Panc1 (cell line): ENCODE data around the gene AKAP13. TPM values are rescaled to one million over a fixed set of nuclear protein-coding genes. Genes with fewer than 3 reads are reported as not detected.

Source experiments
- ATAC-seq: fragments of 200-7000 bp; cut with Tn5 transposase; 2 replicates; pipeline ENCODE4 v1.9.1; 2020; ENCODE audit warnings: mild to moderate bottlenecking, moderate library complexity
- BruUV-seq: library from RNA; stranded (reverse); fragments of 400-500 nt; replicated peaks from 2 replicates; lab custom pipeline; 2021; lab: Mats Ljungman, UMichigan
- CTCF ChIA-PET: fragments of 300-600 bp; sonication (Branson Sonifier 250); formaldehyde crosslinking; loops from one replicate; lab custom pipeline; 2022; ENCODE audit warnings: antibody characterized with exemption; lab: Charles Lee
- POLR2A ChIA-PET: fragments of 300-600 bp; sonication (Branson Sonifier 250); formaldehyde crosslinking; loops from one replicate; lab custom pipeline; 2022; ENCODE audit warnings: antibody characterized with exemption; lab: Charles Lee
- DNase-seq: peaks from one replicate; pipeline ENCODE4 v3.0.0-alpha.2; 2010; ENCODE audit warnings: low read depth, low spot score
- H3K27ac ChIP-seq: 2 replicates; pipeline ENCODE4 v1.5.1; 2011; ENCODE audit warnings: mild to moderate bottlenecking, low read length, inconsistent platforms
- H3K27me3 ChIP-seq: fragments of 200-500 bp; sonication (Bioruptor generic); 2 replicates; pipeline ENCODE4 v1.6.0; 2014; ENCODE audit warnings: low read length, inconsistent platforms; ENCODE audit not compliant: control insufficient read depth, insufficient read depth
- H3K36me3 ChIP-seq: fragments of 200-500 bp; sonication (Bioruptor generic); 2 replicates; pipeline ENCODE4 v1.5.1; 2014; ENCODE audit warnings: inconsistent platforms, mild to moderate bottlenecking, low read length, moderate library complexity; ENCODE audit not compliant: control insufficient read depth, insufficient read depth
- H3K4me1 ChIP-seq: 2 replicates; pipeline ENCODE4 v1.5.1; 2011; ENCODE audit warnings: inconsistent platforms, mild to moderate bottlenecking, low read length, moderate library complexity; ENCODE audit not compliant: control insufficient read depth, insufficient read depth
- H3K4me3 ChIP-seq, 2 experiments: 2 replicates each; pipeline ENCODE4 v1.5.1; 2011 to 2012; ENCODE audit warnings: low read depth in 2 of 2, low read length in 2 of 2, mild to moderate bottlenecking in 2 of 2, inconsistent platforms in 1 of 2, moderate library complexity in 1 of 2
- H3K9me3 ChIP-seq: fragments of 200-500 bp; sonication (Bioruptor generic); 2 replicates; pipeline ENCODE4 v1.5.1; 2014; ENCODE audit warnings: low read depth, mild to moderate bottlenecking, inconsistent platforms, low read length, moderate library complexity; ENCODE audit not compliant: control insufficient read depth, insufficient read depth
- POLR2AphosphoS5 ChIP-seq: IDR thresholded peaks from 2 replicates; pipeline ENCODE4 v1.6.1; 2012; ENCODE audit warnings: mild to moderate bottlenecking, low read depth, low read length, moderate library complexity
- SIN3A ChIP-seq: IDR thresholded peaks from 2 replicates; pipeline ENCODE4 v1.6.1; 2012; ENCODE audit warnings: low read depth, mild to moderate bottlenecking, low read length, moderate library complexity, borderline replicate concordance; ENCODE audit not compliant: insufficient read depth
- TCF7L2 ChIP-seq: IDR thresholded peaks from 2 replicates; pipeline ENCODE4 v1.6.1; 2011; ENCODE audit warnings: mild to moderate bottlenecking, low read depth, low read length, inconsistent platforms
- in situ Hi-C: cut with HindIII; loops from 2 replicates; pipeline ENCODE4 v1.10.0; 2016; ENCODE audit warnings: low sequenced_read_pairs, low pct_unique_long_range_greater_than_20kb
- intact Hi-C: fragments of 100-400 bp; cut with micrococcal nuclease; formaldehyde crosslinking; loops from one replicate; pipeline ENCODE4 v1.10.0; 2022; ENCODE audit not compliant: unreplicated experiment
- total RNA-seq: library from RNA; stranded (reverse); gene quantifications from one replicate; pipeline ENCODE4 v1.2.1, GENCODE V29; 2021; ENCODE audit not compliant: unreplicated experiment
- TF ChIP-seq, protein P1 (sequence below), 2 experiments: IDR thresholded peaks; 2 replicates each; pipeline ENCODE4 v1.6.1; 2011 to 2012; ENCODE audit warnings: low read depth in 2 of 2, control low read depth in 1 of 2, low read length in 1 of 2, mild to moderate bottlenecking in 1 of 2, moderate library complexity in 1 of 2; ENCODE audit not compliant: insufficient read depth in 1 of 2
- TF ChIP-seq, protein P2 (sequence below): fragments of 450-650 bp; IDR thresholded peaks from 2 replicates; pipeline ENCODE4 v1.5.1; 2017; ENCODE audit warnings: mild to moderate bottlenecking

Gene AKAP13
- total RNA-seq, 1 experiment from 2014 or later, result 94.2 TPM

DNA sequence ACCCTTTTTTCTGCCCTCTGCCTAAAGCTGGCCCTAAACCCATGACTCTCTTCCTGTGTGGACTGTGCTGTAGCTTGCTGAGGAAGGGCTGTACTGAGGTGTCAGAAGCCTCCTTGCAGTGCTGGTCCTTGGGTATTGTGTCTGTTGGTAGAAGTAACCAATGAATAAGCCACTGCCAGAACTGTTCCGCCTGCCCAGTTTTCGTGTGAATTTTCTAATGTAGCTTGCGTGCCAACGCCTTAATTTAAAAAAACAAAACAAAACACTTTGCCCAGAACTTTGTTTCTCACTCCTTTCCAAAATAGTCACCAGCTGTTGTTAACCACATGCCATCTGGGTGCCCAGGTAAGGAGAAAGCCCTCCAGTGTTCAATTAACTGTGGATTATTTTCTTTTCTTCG is 312.5 kb downstream of the AKAP13 start:
- in situ Hi-C loops (no loop called here), intact Hi-C loops (no loop called here)
- DNase-seq (no peak), ATAC-seq (no peak)
- Histone ChIP-seq H3K27ac (no peak overlapping the region), H3K9me3 (no peaks in the 10 kb centered on the region), H3K4me1 (no peaks in the 10 kb centered on the region), H3K27me3 (no peaks in the 10 kb centered on the region), H3K36me3 (peaks cover 9% of the 10 kb centered on the region), H3K4me3 (no peak overlapping the region)
- no TSS peak for BruUV-seq
- CTCF ChIA-PET, result no interaction called here
- POLR2A ChIA-PET, result interaction anchor here (0.8 kb wide), 1 partner anchor 15 kb away, joined by 5 read pairs; no protein-coding TSS in a partner anchor
- TF ChIP-seq POLR2AphosphoS5, result no peak
- no peak for TF ChIP-seq SIN3A
- no peak for TF ChIP-seq TCF7L2
- TF ChIP-seq, protein P1, sequence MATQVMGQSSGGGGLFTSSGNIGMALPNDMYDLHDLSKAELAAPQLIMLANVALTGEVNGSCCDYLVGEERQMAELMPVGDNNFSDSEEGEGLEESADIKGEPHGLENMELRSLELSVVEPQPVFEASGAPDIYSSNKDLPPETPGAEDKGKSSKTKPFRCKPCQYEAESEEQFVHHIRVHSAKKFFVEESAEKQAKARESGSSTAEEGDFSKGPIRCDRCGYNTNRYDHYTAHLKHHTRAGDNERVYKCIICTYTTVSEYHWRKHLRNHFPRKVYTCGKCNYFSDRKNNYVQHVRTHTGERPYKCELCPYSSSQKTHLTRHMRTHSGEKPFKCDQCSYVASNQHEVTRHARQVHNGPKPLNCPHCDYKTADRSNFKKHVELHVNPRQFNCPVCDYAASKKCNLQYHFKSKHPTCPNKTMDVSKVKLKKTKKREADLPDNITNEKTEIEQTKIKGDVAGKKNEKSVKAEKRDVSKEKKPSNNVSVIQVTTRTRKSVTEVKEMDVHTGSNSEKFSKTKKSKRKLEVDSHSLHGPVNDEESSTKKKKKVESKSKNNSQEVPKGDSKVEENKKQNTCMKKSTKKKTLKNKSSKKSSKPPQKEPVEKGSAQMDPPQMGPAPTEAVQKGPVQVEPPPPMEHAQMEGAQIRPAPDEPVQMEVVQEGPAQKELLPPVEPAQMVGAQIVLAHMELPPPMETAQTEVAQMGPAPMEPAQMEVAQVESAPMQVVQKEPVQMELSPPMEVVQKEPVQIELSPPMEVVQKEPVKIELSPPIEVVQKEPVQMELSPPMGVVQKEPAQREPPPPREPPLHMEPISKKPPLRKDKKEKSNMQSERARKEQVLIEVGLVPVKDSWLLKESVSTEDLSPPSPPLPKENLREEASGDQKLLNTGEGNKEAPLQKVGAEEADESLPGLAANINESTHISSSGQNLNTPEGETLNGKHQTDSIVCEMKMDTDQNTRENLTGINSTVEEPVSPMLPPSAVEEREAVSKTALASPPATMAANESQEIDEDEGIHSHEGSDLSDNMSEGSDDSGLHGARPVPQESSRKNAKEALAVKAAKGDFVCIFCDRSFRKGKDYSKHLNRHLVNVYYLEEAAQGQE (IDR thresholded peaks at IDR 0.05; ENCODE audit: insufficient read depth in 1 of 2, low read depth in 2 of 2, low read length in 1 of 2), result no peak

DNA sequence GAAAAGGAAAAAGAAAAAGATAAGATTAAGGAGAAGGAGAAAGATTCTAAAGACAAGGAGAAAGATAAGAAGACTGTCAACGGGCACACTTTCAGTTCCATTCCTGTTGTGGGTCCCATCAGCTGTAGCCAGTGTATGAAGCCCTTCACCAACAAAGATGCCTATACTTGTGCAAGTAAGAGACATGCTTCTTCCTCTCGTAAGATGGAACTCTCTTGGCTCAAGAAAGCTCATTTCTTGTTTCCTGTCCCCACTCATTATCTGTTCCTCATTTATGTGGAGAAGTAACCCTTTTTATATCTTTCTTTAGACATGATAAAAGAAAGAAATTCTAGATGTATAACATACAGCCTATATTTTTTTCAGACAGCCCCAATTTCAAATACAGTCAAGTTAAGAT is 312.9 kb downstream of the AKAP13 start:
- in situ Hi-C loops, result no loop called here
- no peaks in the 10 kb centered on the region for H3K4me1 ChIP-seq
- BruUV-seq, result no TSS peak
- no peak for DNase-seq
- H3K27ac ChIP-seq, result no peak overlapping the region
- no peak for ATAC-seq
- H3K9me3 ChIP-seq, result no peaks in the 10 kb centered on the region
- H3K36me3 ChIP-seq, result peaks cover 9% of the 10 kb centered on the region
- TF ChIP-seq TCF7L2 (no peak), POLR2AphosphoS5 (no peak), SIN3A (no peak)
- TF ChIP-seq, protein P1 (IDR thresholded peaks at IDR 0.05; ENCODE audit: insufficient read depth in 1 of 2, low read depth in 2 of 2, low read length in 1 of 2), result no peak
- TF ChIP-seq, protein P2, sequence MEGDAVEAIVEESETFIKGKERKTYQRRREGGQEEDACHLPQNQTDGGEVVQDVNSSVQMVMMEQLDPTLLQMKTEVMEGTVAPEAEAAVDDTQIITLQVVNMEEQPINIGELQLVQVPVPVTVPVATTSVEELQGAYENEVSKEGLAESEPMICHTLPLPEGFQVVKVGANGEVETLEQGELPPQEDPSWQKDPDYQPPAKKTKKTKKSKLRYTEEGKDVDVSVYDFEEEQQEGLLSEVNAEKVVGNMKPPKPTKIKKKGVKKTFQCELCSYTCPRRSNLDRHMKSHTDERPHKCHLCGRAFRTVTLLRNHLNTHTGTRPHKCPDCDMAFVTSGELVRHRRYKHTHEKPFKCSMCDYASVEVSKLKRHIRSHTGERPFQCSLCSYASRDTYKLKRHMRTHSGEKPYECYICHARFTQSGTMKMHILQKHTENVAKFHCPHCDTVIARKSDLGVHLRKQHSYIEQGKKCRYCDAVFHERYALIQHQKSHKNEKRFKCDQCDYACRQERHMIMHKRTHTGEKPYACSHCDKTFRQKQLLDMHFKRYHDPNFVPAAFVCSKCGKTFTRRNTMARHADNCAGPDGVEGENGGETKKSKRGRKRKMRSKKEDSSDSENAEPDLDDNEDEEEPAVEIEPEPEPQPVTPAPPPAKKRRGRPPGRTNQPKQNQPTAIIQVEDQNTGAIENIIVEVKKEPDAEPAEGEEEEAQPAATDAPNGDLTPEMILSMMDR, result no peak
- no peak overlapping the region for H3K4me3 ChIP-seq
- intact Hi-C loops, result no loop called here
- ChIA-PET POLR2A (interaction anchor here (0.8 kb wide), 1 partner anchor 14 kb away, joined by 5 read pairs; no protein-coding TSS in a partner anchor), CTCF (no interaction called here)
- no peaks in the 10 kb centered on the region for H3K27me3 ChIP-seq
